ENCODE results near the gene CYP2E1.

DNA sequence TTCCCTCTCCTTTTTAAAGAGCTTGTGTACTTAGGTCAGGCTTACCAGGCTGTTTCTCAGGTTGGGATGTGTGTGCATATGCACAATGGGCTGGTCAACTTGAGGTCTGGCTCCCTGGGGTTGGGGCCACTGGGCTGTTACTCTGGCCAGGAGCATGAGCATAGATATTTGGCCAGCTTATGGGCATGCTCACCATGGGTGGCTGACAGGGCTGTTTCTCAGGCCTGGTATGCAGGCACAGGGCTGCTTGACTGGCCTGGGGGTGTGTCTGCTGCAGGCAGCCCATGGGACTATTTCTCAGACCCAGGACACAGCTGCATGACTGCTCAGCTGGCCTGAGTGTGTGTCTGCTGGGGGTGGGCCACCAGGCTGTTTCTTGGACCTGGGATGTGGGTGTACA lies 38.8 kb upstream of the CYP2E1 start:
- TF ChIP-seq, protein P1, sequence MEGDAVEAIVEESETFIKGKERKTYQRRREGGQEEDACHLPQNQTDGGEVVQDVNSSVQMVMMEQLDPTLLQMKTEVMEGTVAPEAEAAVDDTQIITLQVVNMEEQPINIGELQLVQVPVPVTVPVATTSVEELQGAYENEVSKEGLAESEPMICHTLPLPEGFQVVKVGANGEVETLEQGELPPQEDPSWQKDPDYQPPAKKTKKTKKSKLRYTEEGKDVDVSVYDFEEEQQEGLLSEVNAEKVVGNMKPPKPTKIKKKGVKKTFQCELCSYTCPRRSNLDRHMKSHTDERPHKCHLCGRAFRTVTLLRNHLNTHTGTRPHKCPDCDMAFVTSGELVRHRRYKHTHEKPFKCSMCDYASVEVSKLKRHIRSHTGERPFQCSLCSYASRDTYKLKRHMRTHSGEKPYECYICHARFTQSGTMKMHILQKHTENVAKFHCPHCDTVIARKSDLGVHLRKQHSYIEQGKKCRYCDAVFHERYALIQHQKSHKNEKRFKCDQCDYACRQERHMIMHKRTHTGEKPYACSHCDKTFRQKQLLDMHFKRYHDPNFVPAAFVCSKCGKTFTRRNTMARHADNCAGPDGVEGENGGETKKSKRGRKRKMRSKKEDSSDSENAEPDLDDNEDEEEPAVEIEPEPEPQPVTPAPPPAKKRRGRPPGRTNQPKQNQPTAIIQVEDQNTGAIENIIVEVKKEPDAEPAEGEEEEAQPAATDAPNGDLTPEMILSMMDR (conservative IDR thresholded peaks at IDR 0.05): no peak
- no peak for TF ChIP-seq ZFX (IDR thresholded peaks at IDR 0.05)

All from C4-2B (cell line).